ENCODE measurements around the gene PACRGL.

GRCh38 chr4:20723463-20723862 lies 23.2 kb downstream of the PACRGL start:
- TF ChIP-seq CEBPG (CRISPR knock-in tag; IDR thresholded peaks at IDR 0.05) (no peak), CEBPG (tag; conservative IDR thresholded peaks at IDR 0.05 in 1 of 2, IDR thresholded peaks at IDR 0.05 in 1 of 2) (no peak), TRIM24 (IDR thresholded peaks at IDR 0.05) (no peak)
- TF ChIP-seq, protein P1, sequence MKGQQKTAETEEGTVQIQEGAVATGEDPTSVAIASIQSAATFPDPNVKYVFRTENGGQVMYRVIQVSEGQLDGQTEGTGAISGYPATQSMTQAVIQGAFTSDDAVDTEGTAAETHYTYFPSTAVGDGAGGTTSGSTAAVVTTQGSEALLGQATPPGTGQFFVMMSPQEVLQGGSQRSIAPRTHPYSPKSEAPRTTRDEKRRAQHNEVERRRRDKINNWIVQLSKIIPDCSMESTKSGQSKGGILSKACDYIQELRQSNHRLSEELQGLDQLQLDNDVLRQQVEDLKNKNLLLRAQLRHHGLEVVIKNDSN (CRISPR knock-in tag; IDR thresholded peaks at IDR 0.05): no peak
